ENCODE data around the gene GALE. TPM values are rescaled to one million over a fixed set of nuclear protein-coding genes. Genes with fewer than 3 reads are reported as not detected.

Gene GALE
- total and polyA plus RNA-seq, 11 donors = 6.2 to 20.8 (median 9.9) TPM

GRCh38 chr1:23793861-23794731, 6.5 kb downstream of the GALE start:
- Histone ChIP-seq H3K27ac (no peak overlapping the region), H3K9me3 (no peaks in the 10 kb centered on the region), H3K27me3 (no peaks in the 10 kb centered on the region), H3K4me1 (peaks cover 4 to 44% (median 29%) of the 10 kb centered on the region in 12 donors), H3K4me3 (no peak overlapping the region), H3K36me3 (peaks cover 0 to 51% (median 13%) of the 10 kb centered on the region in 9 donors)
- 73 to 80% (median 74%) methylated on average over 5 to 21 of the region's 21 CpGs for WGBS, 4 donors
- ATAC-seq (no peak), DNase-seq (no peak)
- intact Hi-C loops (cut with DNase I) = no loop called here
- TF ChIP-seq CTCF (IDR thresholded peaks at IDR 0.05) = no peak

GRCh38 chr1:23793018-23793781, 7.4 kb downstream of the GALE start:
- intact Hi-C loops (cut with DNase I) = no loop called here
- TF ChIP-seq POLR2A (IDR thresholded peaks at IDR 0.05) (no peak), CTCF (IDR thresholded peaks at IDR 0.05) (no peak)
- peak overlapping the region in 1 of 12 donors; percentile 28 for H3K27ac ChIP-seq
- H3K36me3 ChIP-seq = peaks cover 0 to 53% (median 21%) of the 10 kb centered on the region in 9 donors
- peak in 4 of 5 donors; percentile 46 to 70 (median 56) for DNase-seq
- H3K9me3 ChIP-seq = no peaks in the 10 kb centered on the region
- ATAC-seq = peak; percentile 8 to 46 (median 24)
- 60 to 83% (median 63%) methylated on average over 11 to 16 of the region's 16 CpGs for WGBS, 4 donors
- H3K4me3 ChIP-seq = peak overlapping the region in 1 of 12 donors; percentile 15
- no peaks in the 10 kb centered on the region for H3K27me3 ChIP-seq
- peaks cover 4 to 40% (median 27%) of the 10 kb centered on the region in 12 donors for H3K4me1 ChIP-seq

DNA sequence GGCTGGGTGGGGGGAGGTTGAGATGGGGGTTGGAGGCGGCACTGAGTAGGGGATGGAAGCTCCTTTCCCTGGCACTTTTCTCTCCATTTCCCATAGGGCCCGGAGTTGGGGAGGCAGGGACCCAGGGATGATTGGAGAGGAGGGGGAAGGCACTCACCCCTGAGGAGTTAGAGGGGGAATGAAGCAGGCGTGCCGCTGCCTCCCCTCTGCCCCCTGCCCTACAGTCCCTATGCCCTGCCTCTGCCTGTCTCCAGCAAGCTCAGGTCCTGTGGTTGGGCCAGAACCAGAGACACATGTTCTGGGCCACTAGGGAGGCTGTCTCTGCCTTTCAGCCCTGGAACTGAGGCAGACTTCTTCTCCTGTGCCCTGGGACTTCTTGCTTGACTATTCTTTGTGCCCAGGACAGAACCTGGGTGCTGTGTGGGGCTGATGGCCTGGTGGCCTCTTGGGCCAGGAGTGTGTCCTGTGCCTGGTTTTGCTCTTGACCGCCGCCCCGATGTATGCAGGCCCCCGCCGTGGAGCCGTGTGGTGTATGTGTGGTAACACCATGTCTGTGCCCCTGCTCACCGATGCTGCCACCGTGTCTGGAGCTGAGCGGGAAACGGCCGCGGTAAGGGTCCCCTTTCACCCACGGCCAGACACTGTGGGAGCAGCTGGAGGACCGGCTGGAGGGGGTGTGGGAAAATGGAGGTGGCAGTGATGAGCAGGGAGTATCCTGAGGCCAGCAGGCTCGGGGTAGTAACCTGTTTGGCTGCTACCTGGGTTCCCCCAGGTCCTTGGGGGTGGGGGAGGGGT, 8.2 kb downstream of the GALE start:
- intact Hi-C loops (cut with DNase I) = no loop called here
- Histone ChIP-seq H3K27ac (peak overlapping the region in 5 of 12 donors; percentile 24 to 87 (median 59)), H3K9me3 (no peaks in the 10 kb centered on the region), H3K4me3 (peak overlapping the region in 10 of 12 donors; percentile 48 to 90 (median 78)), H3K36me3 (peaks cover 0 to 53% (median 29%) of the 10 kb centered on the region in 9 donors), H3K27me3 (no peaks in the 10 kb centered on the region), H3K4me1 (peaks cover 4 to 40% (median 27%) of the 10 kb centered on the region in 12 donors)
- DNase-seq = peak in 1 of 5 donors; percentile 36
- no peak for ATAC-seq
- WGBS, 4 donors = 60 to 69% (median 68%) methylated on average over 19 of the region's 19 CpGs
- TF ChIP-seq CTCF (IDR thresholded peaks at IDR 0.05) = no peak
- no peak for TF ChIP-seq POLR2A (IDR thresholded peaks at IDR 0.05)
